B cell (primary cell): ENCODE data around the gene MTX3. TPM values are rescaled to one million over a fixed set of nuclear protein-coding genes. Genes with fewer than 3 reads are reported as not detected.

Experiments used
- ATAC-seq: fragments of 200-7000 bp; cut with Tn5 transposase; one replicate; pipeline ENCODE4 v1.10.0; 2021; ENCODE audit warnings: low read depth, mild to moderate bottlenecking, moderate number of reproducible peaks, moderate library complexity
- CTCF ChIA-PET: fragments of 350-600 bp; sonication (Branson Sonifier 250); formaldehyde crosslinking; loops from one replicate; lab custom pipeline; 2021; ENCODE audit warnings: antibody characterized with exemption, inconsistent platforms; lab: Charles Lee
- POLR2A ChIA-PET: fragments of 350-600 bp; sonication (Branson Sonifier 250); formaldehyde crosslinking; loops from one replicate; lab custom pipeline; 2021; ENCODE audit warnings: antibody characterized with exemption; lab: Charles Lee
- DNase-seq: peaks from one replicate; pipeline ENCODE4 v3.0.0; 2013
- H2AFZ ChIP-seq: 2 replicates; pipeline ENCODE4 v1.6.1; 2012; ENCODE audit warnings: mild to moderate bottlenecking, low read depth, low read length; ENCODE audit not compliant: insufficient read depth, poor library complexity, severe bottlenecking
- H3K27ac ChIP-seq, 2 donors: 1 replicate in 1 of 2; 2 replicates in 1 of 2; pipeline ENCODE4 v1.5.1; 2012 to 2013; ENCODE audit warnings: low read length in 2 of 2, mild to moderate bottlenecking in 2 of 2, moderate library complexity in 1 of 2
- H3K27me3 ChIP-seq, 4 experiments: fragments of 200-600 bp in 1 of 4; sonication (generic) in 1 of 4; replicated peaks in 1 of 4; 1 replicate in 2 of 4; 2 replicates in 2 of 4; pipeline versions ENCODE4 v1.6.1 to v1.7.0; 2013 to 2016; ENCODE audit warnings: low read length in 3 of 4, mild to moderate bottlenecking in 2 of 4, mixed read lengths in 1 of 4, moderate library complexity in 1 of 4; ENCODE audit not compliant: insufficient read depth in 4 of 4, control insufficient read depth in 3 of 4; ENCODE audit errors: control extremely low read depth in 1 of 4
- H3K36me3 ChIP-seq, 2 experiments: replicated peaks in 1 of 2; 1 replicate in 1 of 2; 2 replicates in 1 of 2; pipeline versions ENCODE4 v1.6.1 to v1.7.1; 2013; ENCODE audit warnings: low read length in 1 of 2; ENCODE audit not compliant: insufficient read depth in 2 of 2, control insufficient read depth in 1 of 2; ENCODE audit errors: control extremely low read depth in 1 of 2, extremely low read depth in 1 of 2
- H3K4me1 ChIP-seq, 2 donors: fragments of 200-600 bp in 1 of 2; sonication (generic) in 1 of 2; 1 replicate in 1 of 2; 2 replicates in 1 of 2; pipeline versions ENCODE4 v1.5.1 to v1.6.1; 2013 to 2017; ENCODE audit warnings: low read length in 2 of 2; ENCODE audit not compliant: control insufficient read depth in 2 of 2, insufficient read depth in 2 of 2
- H3K4me2 ChIP-seq: replicated peaks from 2 replicates; pipeline ENCODE3; 2012; ENCODE audit warnings: mild to moderate bottlenecking, low read depth, low read length; ENCODE audit not compliant: poor library complexity, severe bottlenecking
- H3K4me3 ChIP-seq, 5 experiments: fragments of 200-600 bp in 1 of 5; sonication (generic) in 1 of 5; 1 replicate in 3 of 5; 2 replicates in 2 of 5; pipeline versions ENCODE4 v1.5.1 to v1.7.0; 2011 to 2016; ENCODE audit warnings: low read length in 4 of 5, mild to moderate bottlenecking in 4 of 5, low read depth in 2 of 5, control low read depth in 1 of 5, moderate library complexity in 1 of 5; ENCODE audit not compliant: insufficient read depth in 1 of 5; ENCODE audit errors: control extremely low read depth in 1 of 5, extremely low read depth in 1 of 5
- H3K79me2 ChIP-seq: fragments of 200-600 bp; sonication (generic); one replicate; pipeline ENCODE4 v1.6.0; 2016; ENCODE audit warnings: low read length; ENCODE audit not compliant: control insufficient read depth, insufficient read depth
- H3K9ac ChIP-seq: fragments of 200-600 bp; sonication (generic); 2 replicates; pipeline ENCODE4 v1.6.1; 2017; ENCODE audit warnings: mild to moderate bottlenecking, low read length, moderate library complexity
- H3K9me3 ChIP-seq, 3 donors: one replicate each; pipeline versions ENCODE4 v1.6.1 to v1.7.1; 2013; ENCODE audit warnings: low read length in 2 of 3; ENCODE audit not compliant: control insufficient read depth in 2 of 3, insufficient read depth in 1 of 3; ENCODE audit errors: control extremely low read depth in 1 of 3
- H4K20me1 ChIP-seq: 2 replicates; pipeline ENCODE4 v1.6.0; 2012; ENCODE audit warnings: mild to moderate bottlenecking, low read length; ENCODE audit not compliant: insufficient read depth, control insufficient read depth, poor library complexity, severe bottlenecking
- H3K27ac Mint-ChIP-seq: one replicate; pipeline ENCODE4 v1.8.0; 2021; ENCODE audit warnings: mixed read lengths
- H3K27me3 Mint-ChIP-seq: one replicate; pipeline ENCODE4 v1.8.0; 2021; ENCODE audit warnings: mixed read lengths
- H3K4me1 Mint-ChIP-seq: one replicate; pipeline ENCODE4 v1.8.0; 2021; ENCODE audit warnings: mixed read lengths
- H3K4me3 Mint-ChIP-seq: one replicate; pipeline ENCODE4 v1.8.0; 2021; ENCODE audit warnings: mixed read lengths
- H3K9me3 Mint-ChIP-seq: one replicate; pipeline ENCODE4 v1.8.0; 2022; ENCODE audit warnings: mixed read lengths; ENCODE audit not compliant: insufficient read depth
- EZH2 ChIP-seq: IDR thresholded peaks from 2 replicates; pipeline ENCODE4 v1.6.1; 2012; ENCODE audit warnings: borderline replicate concordance, low read depth, mild to moderate bottlenecking, moderate library complexity, low read length; ENCODE audit not compliant: insufficient read depth, poor library complexity, severe bottlenecking
- WGBS: methylation state at CpG from one replicate; pipeline ENCODE4 v1.1.5; 2013; ENCODE audit warnings: missing lambda C conversion rate; ENCODE audit not compliant: insufficient coverage; 5-methylcytosine and 5-hydroxymethylcytosine counted together
- intact Hi-C: fragments of 100-400 bp; cut with micrococcal nuclease; formaldehyde crosslinking; loops from one replicate; pipeline ENCODE4 v1.10.0; 2022
- polyA plus RNA-seq: library from polyadenylated mRNA; depleted of rRNA; stranded (reverse); fragments of >200 nt; gene quantifications from 2 replicates; pipeline ENCODE4 v1.2.3, GENCODE V29; 2012
- total RNA-seq, 2 donors: library from RNA; stranded (reverse); fragments of 120-200 nt in 1 of 2; gene quantifications; 1 replicate in 1 of 2; 2 replicates in 1 of 2; pipeline versions ENCODE4 v1.2.3 to v1.2.4, GENCODE V29; 2013 to 2022
- TF ChIP-seq, protein P1 (sequence below): fragments of 200-600 bp; IDR thresholded peaks from one replicate; pipeline ENCODE4 v1.8.0; 2022; ENCODE audit warnings: antibody characterized with exemption, mild to moderate bottlenecking

The MTX3 gene
- total and polyA plus RNA-seq, 2 donors (not counting 1 experiment from before 2014, with no cell fraction given) = 7.9 to 21.0 TPM

DNA sequence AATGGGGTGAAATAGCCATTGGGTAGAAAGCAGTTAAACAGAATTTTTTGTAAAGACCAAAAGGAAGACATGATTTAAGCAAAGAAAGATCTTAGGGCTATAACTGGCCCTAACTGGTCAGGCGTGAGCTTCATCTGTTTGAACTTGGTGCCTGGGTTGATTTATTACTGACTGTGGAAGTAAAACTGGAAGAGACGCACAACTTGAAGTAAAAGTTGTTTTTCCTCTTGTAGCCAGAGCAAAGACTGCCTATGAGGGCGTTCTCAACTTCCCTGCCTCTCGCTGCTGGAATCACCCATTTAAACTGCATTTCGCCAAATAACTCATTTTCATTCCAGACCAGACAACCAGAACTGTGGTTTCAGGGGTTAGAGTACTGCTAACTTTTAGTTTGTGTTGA, 45.6 kb upstream of the MTX3 start:
- TF ChIP-seq, protein P1, sequence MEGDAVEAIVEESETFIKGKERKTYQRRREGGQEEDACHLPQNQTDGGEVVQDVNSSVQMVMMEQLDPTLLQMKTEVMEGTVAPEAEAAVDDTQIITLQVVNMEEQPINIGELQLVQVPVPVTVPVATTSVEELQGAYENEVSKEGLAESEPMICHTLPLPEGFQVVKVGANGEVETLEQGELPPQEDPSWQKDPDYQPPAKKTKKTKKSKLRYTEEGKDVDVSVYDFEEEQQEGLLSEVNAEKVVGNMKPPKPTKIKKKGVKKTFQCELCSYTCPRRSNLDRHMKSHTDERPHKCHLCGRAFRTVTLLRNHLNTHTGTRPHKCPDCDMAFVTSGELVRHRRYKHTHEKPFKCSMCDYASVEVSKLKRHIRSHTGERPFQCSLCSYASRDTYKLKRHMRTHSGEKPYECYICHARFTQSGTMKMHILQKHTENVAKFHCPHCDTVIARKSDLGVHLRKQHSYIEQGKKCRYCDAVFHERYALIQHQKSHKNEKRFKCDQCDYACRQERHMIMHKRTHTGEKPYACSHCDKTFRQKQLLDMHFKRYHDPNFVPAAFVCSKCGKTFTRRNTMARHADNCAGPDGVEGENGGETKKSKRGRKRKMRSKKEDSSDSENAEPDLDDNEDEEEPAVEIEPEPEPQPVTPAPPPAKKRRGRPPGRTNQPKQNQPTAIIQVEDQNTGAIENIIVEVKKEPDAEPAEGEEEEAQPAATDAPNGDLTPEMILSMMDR = no peak
- H2AFZ ChIP-seq = no peak overlapping the region
- intact Hi-C loops = no loop called here
- H3K4me1 ChIP-seq = no peaks in the 10 kb centered on the region
- ChIA-PET POLR2A (no interaction called here), CTCF (no interaction called here)
- no peak overlapping the region for H3K27ac ChIP-seq
- no peaks in the 10 kb centered on the region for H3K36me3 ChIP-seq
- ATAC-seq = no peak
- WGBS = 80% methylated on average over 4 of the region's 5 CpGs
- H3K27me3 Mint-ChIP-seq = peaks cover 66% of the 10 kb centered on the region
- H3K27me3 ChIP-seq = peaks cover 0 to 43% (median 23%) of the 10 kb centered on the region in 4 experiments
- no peaks in the 10 kb centered on the region for H3K79me2 ChIP-seq
- no peaks in the 10 kb centered on the region for H3K9me3 Mint-ChIP-seq
- peaks cover 4% of the 10 kb centered on the region for H3K4me1 Mint-ChIP-seq
- H3K4me3 Mint-ChIP-seq = no peak overlapping the region
- H3K9ac ChIP-seq = no peak overlapping the region
- no peak overlapping the region for H3K27ac Mint-ChIP-seq
- DNase-seq = no peak
- H3K4me3 ChIP-seq = no peak overlapping the region
- no peaks in the 10 kb centered on the region for H4K20me1 ChIP-seq
- H3K4me2 ChIP-seq = no peak overlapping the region
- H3K9me3 ChIP-seq = no peaks in the 10 kb centered on the region

DNA sequence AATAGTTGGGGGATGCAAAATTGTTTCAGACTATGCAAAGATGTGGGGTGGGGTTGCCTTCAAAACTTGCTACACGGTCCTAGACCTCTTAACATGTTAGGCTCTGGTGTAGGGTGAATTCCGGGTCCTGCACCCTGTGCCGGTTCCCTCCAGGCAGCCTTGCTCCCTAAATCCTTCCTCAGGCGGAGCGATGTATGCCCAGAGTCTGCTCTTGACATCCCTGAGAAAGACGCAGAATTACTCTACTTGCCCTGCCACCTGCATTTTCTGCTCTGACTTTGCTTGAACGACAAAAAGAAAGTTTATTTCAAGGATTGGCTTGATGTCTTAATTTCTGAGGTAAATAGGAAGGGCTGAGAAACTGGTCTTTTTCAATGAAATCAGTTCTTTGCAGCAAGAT, 44.8 kb upstream of the MTX3 start:
- no peak overlapping the region for H3K27ac Mint-ChIP-seq
- Histone ChIP-seq H3K27ac (no peak overlapping the region), H3K4me2 (no peak overlapping the region), H3K27me3 (peaks cover 0 to 38% (median 23%) of the 10 kb centered on the region in 4 experiments), H3K4me3 (no peak overlapping the region), H2AFZ (no peak overlapping the region), H4K20me1 (no peaks in the 10 kb centered on the region), H3K79me2 (no peaks in the 10 kb centered on the region), H3K9me3 (no peaks in the 10 kb centered on the region), H3K36me3 (no peaks in the 10 kb centered on the region), H3K9ac (no peak overlapping the region), H3K4me1 (no peaks in the 10 kb centered on the region)
- peaks cover 4% of the 10 kb centered on the region for H3K4me1 Mint-ChIP-seq
- CTCF ChIA-PET = no interaction called here
- DNase-seq = no peak
- H3K9me3 Mint-ChIP-seq = no peaks in the 10 kb centered on the region
- peak overlapping the region; percentile 27 for H3K4me3 Mint-ChIP-seq
- TF ChIP-seq, protein P1 = no peak
- TF ChIP-seq EZH2 = no peak
- POLR2A ChIA-PET = no interaction called here
- intact Hi-C loops = no loop called here
- WGBS = 86% methylated on average over 3 of the region's 7 CpGs
- H3K27me3 Mint-ChIP-seq = peaks cover 62% of the 10 kb centered on the region
- ATAC-seq = no peak
